Subcutaneous abdominal adipose tissue (tissue), 5 donors: ENCODE measurements around the gene PRDM9.
"Not testable (repeated sequence)": the region's sequence is repeated elsewhere in the genome, so short reads cannot be mapped to it uniquely, and the experiment has no call there.

ENCODE experiments used
- H3K27ac ChIP-seq: one replicate; pipeline ENCODE4 v1.7.0; 2013; ENCODE audit warnings: low read depth, mild to moderate bottlenecking, inconsistent platforms, low read length, moderate library complexity
- H3K27me3 ChIP-seq, 5 donors: one replicate each; pipeline ENCODE4 v1.7.0; 2013; ENCODE audit warnings: low read length in 5 of 5, inconsistent platforms in 1 of 5; ENCODE audit not compliant: control insufficient read depth in 5 of 5, insufficient read depth in 4 of 5
- H3K36me3 ChIP-seq, 5 donors: one replicate each; pipeline ENCODE4 v1.7.0; 2013; ENCODE audit warnings: low read length in 5 of 5; ENCODE audit not compliant: control insufficient read depth in 5 of 5, insufficient read depth in 5 of 5
- H3K4me1 ChIP-seq, 5 donors: one replicate each; pipeline ENCODE4 v1.7.0; 2013; ENCODE audit warnings: low read length in 5 of 5, mild to moderate bottlenecking in 3 of 5, moderate library complexity in 1 of 5; ENCODE audit not compliant: control insufficient read depth in 5 of 5, insufficient read depth in 5 of 5
- H3K4me3 ChIP-seq, 5 donors: one replicate each; pipeline ENCODE4 v1.7.0; 2013; ENCODE audit warnings: low read length in 5 of 5, low read depth in 1 of 5
- H3K9ac ChIP-seq, 5 donors: one replicate each; pipeline ENCODE4 v1.7.0; 2013; ENCODE audit warnings: low read length in 5 of 5, mild to moderate bottlenecking in 4 of 5, moderate library complexity in 3 of 5
- H3K9me3 ChIP-seq, 5 donors: one replicate each; pipeline ENCODE4 v1.7.0; 2013; ENCODE audit warnings: low read length in 5 of 5; ENCODE audit not compliant: control insufficient read depth in 5 of 5
- donor health status: healthy.
- donor health status: healthy.
- donor health status: healthy.
- donor health status: healthy.
- donor health status: healthy.

PRDM9 gene

GRCh38 chr5:23483090-23483489 is 24.3 kb upstream of the PRDM9 start:
- peaks cover 0 to 4% (median 0%) of the 10 kb centered on the region in 5 donors for H3K9me3 ChIP-seq
- no peaks in the 10 kb centered on the region for H3K36me3 ChIP-seq
- H3K4me1 ChIP-seq: no peaks in the 10 kb centered on the region
- no peak overlapping the region for H3K9ac ChIP-seq
- H3K27me3 ChIP-seq: no peaks in the 10 kb centered on the region
- H3K4me3 ChIP-seq: no peak overlapping the region
- no peak overlapping the region for H3K27ac ChIP-seq

DNA sequence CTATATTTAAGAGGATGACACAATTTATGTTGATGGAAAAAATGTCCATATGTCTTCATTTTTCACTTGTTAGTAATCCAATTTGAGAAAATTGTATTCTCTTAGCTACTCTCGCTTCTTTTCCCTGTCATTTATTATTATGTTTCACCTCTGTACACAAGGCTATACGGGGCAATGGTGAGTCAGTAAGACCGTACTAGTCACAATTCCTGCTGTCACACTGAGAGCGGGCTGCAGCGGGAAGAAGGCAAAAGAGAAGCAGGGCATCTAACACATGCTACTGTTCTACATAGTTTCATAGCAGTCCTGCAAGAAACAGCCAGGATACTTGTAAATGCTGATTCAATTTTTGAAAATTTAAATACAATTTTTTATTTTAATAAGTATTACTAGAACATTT is 23.3 kb upstream of the PRDM9 start:
- no peaks in the 10 kb centered on the region for H3K4me1 ChIP-seq
- H3K27me3 ChIP-seq: no peaks in the 10 kb centered on the region
- no peak overlapping the region for H3K27ac ChIP-seq
- peaks cover 0 to 4% (median 0%) of the 10 kb centered on the region in 5 donors for H3K9me3 ChIP-seq
- H3K4me3 ChIP-seq: no peak overlapping the region
- no peak overlapping the region for H3K9ac ChIP-seq
- H3K36me3 ChIP-seq: no peaks in the 10 kb centered on the region

GRCh38 chr5:23486227-23486626 is 21.2 kb upstream of the PRDM9 start:
- H3K4me1 ChIP-seq, H3K9ac ChIP-seq, H3K27ac ChIP-seq, H3K4me3 ChIP-seq, H3K27me3 ChIP-seq, H3K9me3 ChIP-seq, H3K36me3 ChIP-seq: not testable (repeated sequence)

DNA sequence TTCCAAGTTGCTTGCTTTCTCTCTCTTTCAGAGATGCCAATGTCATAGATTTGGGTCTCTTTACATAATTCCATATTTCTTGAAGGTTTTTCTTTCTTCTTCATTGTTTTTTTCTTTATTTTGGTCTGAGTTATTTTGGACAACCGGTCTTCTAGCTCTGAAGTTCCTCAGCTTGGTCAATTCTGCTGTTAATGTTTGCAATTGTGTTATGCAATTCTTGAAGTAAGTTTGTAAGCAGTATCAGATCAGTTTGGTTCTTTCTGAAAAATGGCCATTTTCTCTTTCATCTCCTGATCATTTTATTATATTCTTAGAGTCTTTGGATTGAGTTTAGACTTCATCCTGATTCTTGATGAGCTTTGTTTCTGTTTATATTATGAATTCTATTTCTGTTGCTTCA is 16.4 kb upstream of the PRDM9 start:
- Histone ChIP-seq H3K4me3 (no peak overlapping the region), H3K4me1 (no peaks in the 10 kb centered on the region), H3K9ac (no peak overlapping the region), H3K9me3 (peaks cover 0 to 7% (median 0%) of the 10 kb centered on the region in 5 donors), H3K36me3 (no peaks in the 10 kb centered on the region), H3K27ac (no peak overlapping the region), H3K27me3 (no peaks in the 10 kb centered on the region)

DNA sequence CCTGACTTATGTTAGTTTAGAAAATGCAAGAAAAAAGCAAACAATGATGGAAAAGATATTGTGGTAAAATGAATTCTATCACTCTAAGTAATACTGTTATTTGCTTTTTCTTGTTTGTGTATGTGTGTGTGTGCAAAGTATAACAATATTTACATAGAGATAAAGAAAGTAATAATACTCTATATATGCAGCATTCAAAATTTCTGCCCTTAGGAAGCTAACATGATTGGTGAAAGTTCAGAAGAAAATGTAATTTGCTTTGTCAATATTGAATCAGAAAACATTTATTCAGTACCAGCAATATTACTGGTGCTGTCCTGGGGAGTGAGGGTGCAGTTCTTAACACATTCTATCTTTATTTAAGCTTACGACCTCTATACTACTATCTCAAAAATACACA is 12.9 kb upstream of the PRDM9 start:
- H3K9ac ChIP-seq: no peak overlapping the region
- no peaks in the 10 kb centered on the region for H3K36me3 ChIP-seq
- no peak overlapping the region for H3K27ac ChIP-seq
- no peaks in the 10 kb centered on the region for H3K27me3 ChIP-seq
- H3K9me3 ChIP-seq: peaks cover 0 to 7% (median 0%) of the 10 kb centered on the region in 5 donors
- no peak overlapping the region for H3K4me3 ChIP-seq
- no peaks in the 10 kb centered on the region for H3K4me1 ChIP-seq

- H3K9ac ChIP-seq: no peak overlapping the region
- no peak overlapping the region for H3K27ac ChIP-seq
- peaks cover 0 to 6% (median 0%) of the 10 kb centered on the region in 5 donors for H3K9me3 ChIP-seq
- no peaks in the 10 kb centered on the region for H3K4me1 ChIP-seq
- no peaks in the 10 kb centered on the region for H3K27me3 ChIP-seq
- H3K4me3 ChIP-seq: no peak overlapping the region
- H3K36me3 ChIP-seq: no peaks in the 10 kb centered on the region
These were observed 10.8 kb upstream of the PRDM9 start for GRCh38 chr5:23496576-23496975.

DNA sequence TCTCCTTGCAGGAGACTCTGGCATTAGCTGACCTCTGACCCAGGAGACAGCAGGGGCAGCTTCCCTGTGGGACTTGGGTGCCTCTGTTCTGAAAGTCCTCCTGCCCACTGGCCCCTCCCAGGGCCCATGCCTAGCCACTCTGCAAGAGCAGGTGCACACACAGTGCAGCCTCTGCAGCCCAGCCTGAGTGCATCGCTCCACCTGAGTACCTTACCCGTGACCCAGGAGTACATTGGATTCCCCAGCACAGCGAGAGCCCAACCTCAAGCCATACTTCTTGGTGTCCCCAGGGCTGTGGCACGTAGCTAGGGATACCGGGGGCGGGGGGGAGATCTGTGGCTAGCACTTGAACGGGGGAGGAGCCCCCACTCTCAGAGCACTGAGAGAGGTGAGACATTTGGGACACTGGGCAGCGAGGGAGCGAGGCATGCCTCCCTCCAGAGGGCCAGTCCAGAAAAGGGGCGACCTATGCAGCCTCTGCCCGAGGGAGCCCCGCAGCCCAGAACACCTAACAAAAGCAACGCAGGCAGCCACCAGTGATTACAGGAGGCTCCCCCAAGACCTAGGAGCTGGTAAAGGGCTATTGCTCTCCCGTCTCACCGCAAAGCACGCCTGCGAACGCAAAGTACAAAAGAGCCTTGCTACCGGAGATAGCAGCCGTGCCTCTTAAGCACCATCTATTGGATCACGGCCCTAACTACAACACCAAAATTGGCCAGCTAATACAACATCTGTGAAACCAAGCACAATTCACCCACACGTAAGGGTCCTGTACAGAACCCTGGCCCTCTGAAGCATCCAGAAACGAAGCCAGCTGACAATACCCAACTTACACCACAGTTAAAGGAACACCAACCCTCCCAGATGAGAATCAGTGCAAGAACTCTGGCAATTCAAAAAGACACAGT is 826 bp upstream of the PRDM9 start:
- Histone ChIP-seq H3K27me3 (no peaks in the 10 kb centered on the region), H3K9me3 (peaks cover 0 to 2% (median 0%) of the 10 kb centered on the region in 5 donors), H3K27ac (no peak overlapping the region), H3K36me3 (no peaks in the 10 kb centered on the region), H3K4me1 (no peaks in the 10 kb centered on the region), H3K9ac (no peak overlapping the region), H3K4me3 (peak overlapping the region in 4 of 5 donors; percentile 16 to 50 (median 35))

DNA sequence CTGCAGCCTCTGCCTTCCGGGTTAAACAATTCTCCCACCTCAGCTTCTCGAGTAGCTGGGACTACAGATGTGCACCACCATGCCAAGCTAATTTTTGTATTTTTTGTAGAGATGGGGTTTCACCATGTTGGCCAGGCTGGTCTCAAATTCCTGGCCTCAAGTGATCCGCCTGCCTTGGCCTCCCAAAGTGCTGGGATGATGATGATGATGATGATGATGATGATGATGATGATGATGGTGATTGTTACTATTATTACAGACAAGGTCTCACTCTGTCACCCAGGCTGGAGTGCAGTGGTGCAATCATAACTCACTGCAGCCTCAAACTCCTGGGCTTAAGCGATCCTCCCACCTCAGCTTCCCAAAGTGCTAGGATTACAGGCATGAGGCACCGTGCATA is 3.0 kb downstream of the PRDM9 start:
- not testable (repeated sequence) for H3K4me1 ChIP-seq, H3K27ac ChIP-seq, H3K9me3 ChIP-seq, H3K36me3 ChIP-seq, H3K4me3 ChIP-seq, H3K27me3 ChIP-seq, H3K9ac ChIP-seq

- no peaks in the 10 kb centered on the region for H3K36me3 ChIP-seq
- no peak overlapping the region for H3K4me3 ChIP-seq
- no peaks in the 10 kb centered on the region for H3K9me3 ChIP-seq
- H3K27ac ChIP-seq: no peak overlapping the region
- H3K27me3 ChIP-seq: no peaks in the 10 kb centered on the region
- no peak overlapping the region for H3K9ac ChIP-seq
- H3K4me1 ChIP-seq: no peaks in the 10 kb centered on the region
These were observed 15.1 kb downstream of the PRDM9 start for GRCh38 chr5:23522553-23522952.

DNA sequence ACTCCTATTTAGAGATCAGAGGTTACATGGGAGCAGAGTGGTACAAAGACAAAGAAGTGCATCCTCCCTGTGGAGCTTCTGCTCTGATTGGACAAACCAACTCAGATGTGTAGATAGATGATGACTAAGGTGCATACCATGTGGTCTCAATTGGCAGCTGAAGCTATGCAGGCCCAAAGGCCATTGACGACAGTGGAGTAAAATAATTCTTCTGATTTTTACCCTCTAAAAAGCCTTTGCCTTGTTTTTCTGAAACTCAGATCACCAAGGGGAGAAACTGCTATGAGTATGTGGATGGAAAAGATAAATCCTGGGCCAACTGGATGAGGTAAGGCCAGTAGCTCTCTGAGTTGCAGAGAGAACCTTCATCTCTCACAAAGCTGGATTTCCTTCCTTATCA is 15.6 kb downstream of the PRDM9 start:
- Histone ChIP-seq H3K4me3 (no peak overlapping the region), H3K9ac (no peak overlapping the region), H3K4me1 (no peaks in the 10 kb centered on the region)

More for the DNA sequence above, 15.6 kb downstream of the PRDM9 start:
- Histone ChIP-seq H3K36me3 (no peaks in the 10 kb centered on the region), H3K9me3 (no peaks in the 10 kb centered on the region), H3K27ac (no peak overlapping the region), H3K27me3 (no peaks in the 10 kb centered on the region)
